KMS-11 (cell line): ENCODE results near the gene CNMD.

ENCODE experiments used
- H2AFZ ChIP-seq: fragments of 200-600 bp; sonication (generic); 2 replicates; pipeline ENCODE4 v1.6.1; 2016; ENCODE audit warnings: antibody characterized with exemption, mixed run types, low read depth
- H3K27ac ChIP-seq: fragments of 200-600 bp; sonication (generic); 2 replicates; pipeline ENCODE4 v1.6.1; 2016; ENCODE audit warnings: mild to moderate bottlenecking, mixed run types
- H3K27me3 ChIP-seq: fragments of 200-600 bp; sonication (generic); 2 replicates; pipeline ENCODE4 v1.6.1; 2017; ENCODE audit warnings: mild to moderate bottlenecking, low read depth, mixed run types, moderate library complexity; ENCODE audit not compliant: insufficient read depth
- H3K36me3 ChIP-seq: fragments of 200-600 bp; sonication (generic); 2 replicates; pipeline ENCODE4 v1.6.1; 2017; ENCODE audit warnings: mild to moderate bottlenecking, mixed run types; ENCODE audit not compliant: insufficient read depth
- H3K4me1 ChIP-seq: fragments of 200-600 bp; sonication (generic); 2 replicates; pipeline ENCODE4 v1.6.1; 2016; ENCODE audit warnings: mild to moderate bottlenecking, low read depth, mixed run types; ENCODE audit not compliant: poor library complexity, severe bottlenecking
- H3K4me2 ChIP-seq: fragments of 200-600 bp; sonication (generic); 2 replicates; pipeline ENCODE4 v1.7.0; 2016; ENCODE audit warnings: mild to moderate bottlenecking, mixed run types
- H3K4me3 ChIP-seq: fragments of 200-600 bp; sonication (generic); IDR thresholded peaks from 2 replicates; pipeline ENCODE4 v1.6.1; 2017; ENCODE audit warnings: low read depth, low read length, mixed read lengths; ENCODE audit not compliant: insufficient read depth
- H3K79me2 ChIP-seq: fragments of 200-600 bp; sonication (generic); 2 replicates; pipeline ENCODE4 v1.6.1; 2016; ENCODE audit warnings: low read depth, mixed run types; ENCODE audit not compliant: insufficient read depth
- H3K9ac ChIP-seq: fragments of 200-600 bp; sonication (generic); 2 replicates; pipeline ENCODE4 v1.6.1; 2016; ENCODE audit warnings: mild to moderate bottlenecking, mixed run types
- H4K20me1 ChIP-seq: fragments of 200-600 bp; sonication (generic); 2 replicates; pipeline ENCODE4 v1.6.1; 2016; ENCODE audit warnings: mild to moderate bottlenecking, mixed run types; ENCODE audit not compliant: insufficient read depth
- TF ChIP-seq, protein P1 (sequence below): fragments of 200-600 bp; sonication (generic); conservative IDR thresholded peaks from 2 replicates; pipeline ENCODE4 v1.6.1; 2017; ENCODE audit warnings: low read depth, mild to moderate bottlenecking, antibody characterized with exemption, low read length, moderate library complexity, mixed read lengths

CNMD gene

DNA sequence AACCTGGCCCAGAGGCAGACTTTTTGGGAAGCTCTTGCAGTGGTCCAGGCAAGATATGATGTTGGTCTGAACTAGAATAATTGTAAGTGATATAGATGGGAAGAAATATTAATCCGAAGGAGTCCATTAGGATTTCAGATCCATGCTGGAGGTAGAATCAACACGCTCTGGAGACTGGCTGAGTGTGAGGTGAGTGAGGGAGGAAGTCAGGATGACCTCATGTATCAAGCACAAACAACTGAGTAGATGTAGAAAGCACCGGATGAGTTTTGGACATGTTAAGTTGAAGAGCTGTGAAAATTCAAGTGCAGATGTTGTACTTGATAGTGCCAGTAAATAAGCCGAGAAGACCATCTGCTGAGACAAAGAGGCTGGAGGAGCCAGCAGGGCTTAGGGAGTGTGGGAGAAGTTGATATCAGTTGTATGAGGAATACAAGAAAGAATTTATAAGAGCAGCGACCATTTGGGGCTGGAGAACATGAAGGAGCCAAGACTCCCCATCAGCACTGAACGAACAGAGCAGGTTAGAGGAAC lies 5.3 kb upstream of the CNMD start:
- TF ChIP-seq, protein P1, sequence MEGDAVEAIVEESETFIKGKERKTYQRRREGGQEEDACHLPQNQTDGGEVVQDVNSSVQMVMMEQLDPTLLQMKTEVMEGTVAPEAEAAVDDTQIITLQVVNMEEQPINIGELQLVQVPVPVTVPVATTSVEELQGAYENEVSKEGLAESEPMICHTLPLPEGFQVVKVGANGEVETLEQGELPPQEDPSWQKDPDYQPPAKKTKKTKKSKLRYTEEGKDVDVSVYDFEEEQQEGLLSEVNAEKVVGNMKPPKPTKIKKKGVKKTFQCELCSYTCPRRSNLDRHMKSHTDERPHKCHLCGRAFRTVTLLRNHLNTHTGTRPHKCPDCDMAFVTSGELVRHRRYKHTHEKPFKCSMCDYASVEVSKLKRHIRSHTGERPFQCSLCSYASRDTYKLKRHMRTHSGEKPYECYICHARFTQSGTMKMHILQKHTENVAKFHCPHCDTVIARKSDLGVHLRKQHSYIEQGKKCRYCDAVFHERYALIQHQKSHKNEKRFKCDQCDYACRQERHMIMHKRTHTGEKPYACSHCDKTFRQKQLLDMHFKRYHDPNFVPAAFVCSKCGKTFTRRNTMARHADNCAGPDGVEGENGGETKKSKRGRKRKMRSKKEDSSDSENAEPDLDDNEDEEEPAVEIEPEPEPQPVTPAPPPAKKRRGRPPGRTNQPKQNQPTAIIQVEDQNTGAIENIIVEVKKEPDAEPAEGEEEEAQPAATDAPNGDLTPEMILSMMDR = no peak
- Histone ChIP-seq H3K4me2 (no peak overlapping the region), H3K79me2 (no peaks in the 10 kb centered on the region), H3K27me3 (no peaks in the 10 kb centered on the region), H4K20me1 (no peaks in the 10 kb centered on the region), H3K36me3 (no peaks in the 10 kb centered on the region), H3K4me1 (no peaks in the 10 kb centered on the region), H3K9ac (no peak overlapping the region), H2AFZ (no peak overlapping the region), H3K27ac (no peak overlapping the region), H3K4me3 (no peak overlapping the region)

DNA sequence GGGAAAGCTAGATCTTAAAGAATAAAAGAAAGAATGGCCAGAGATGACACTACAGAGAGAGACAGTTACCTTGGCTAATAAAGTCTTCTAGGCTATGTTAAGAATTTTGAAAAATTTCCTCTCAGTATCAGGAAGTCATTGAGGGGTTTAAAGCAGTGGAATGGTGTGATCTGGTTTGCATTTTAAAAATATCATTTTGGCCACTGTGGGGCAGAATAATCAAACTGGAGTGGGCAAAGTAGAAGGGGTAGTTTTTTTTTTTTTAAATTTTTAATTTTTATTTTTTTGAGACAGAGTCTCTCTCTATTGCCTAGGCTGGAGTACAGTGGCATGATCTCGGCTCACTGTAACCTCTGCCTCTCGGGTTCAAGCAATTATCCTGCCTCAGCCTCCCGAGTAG lies 4.4 kb upstream of the CNMD start:
- Histone ChIP-seq H2AFZ (no peak overlapping the region), H3K27me3 (no peaks in the 10 kb centered on the region), H3K27ac (no peak overlapping the region), H3K79me2 (no peaks in the 10 kb centered on the region), H3K4me2 (no peak overlapping the region), H4K20me1 (no peaks in the 10 kb centered on the region), H3K9ac (no peak overlapping the region), H3K4me1 (no peaks in the 10 kb centered on the region), H3K36me3 (no peaks in the 10 kb centered on the region), H3K4me3 (no peak overlapping the region)
- TF ChIP-seq, protein P1 = no peak; the same call in 1 of the 2 replicates

DNA sequence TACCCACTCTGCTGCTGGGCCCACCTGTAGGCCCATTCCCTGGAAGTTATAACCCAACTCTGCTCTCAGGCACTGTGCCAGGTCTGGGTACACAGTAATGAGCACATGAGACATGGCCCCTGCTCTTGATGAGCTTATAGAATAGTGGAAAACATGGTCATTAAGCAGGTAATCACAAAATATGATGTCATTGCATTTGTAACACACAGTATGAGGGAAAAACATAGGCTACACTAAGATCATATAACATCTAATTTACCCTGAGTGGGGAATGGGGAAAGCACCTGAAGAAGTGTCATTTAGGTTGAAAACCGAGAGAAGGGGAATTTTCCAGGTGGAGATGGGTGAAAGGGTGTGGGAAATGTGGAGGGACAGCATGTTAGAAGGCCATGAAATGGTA lies 3.9 kb upstream of the CNMD start:
- TF ChIP-seq, protein P1 = no peak

DNA sequence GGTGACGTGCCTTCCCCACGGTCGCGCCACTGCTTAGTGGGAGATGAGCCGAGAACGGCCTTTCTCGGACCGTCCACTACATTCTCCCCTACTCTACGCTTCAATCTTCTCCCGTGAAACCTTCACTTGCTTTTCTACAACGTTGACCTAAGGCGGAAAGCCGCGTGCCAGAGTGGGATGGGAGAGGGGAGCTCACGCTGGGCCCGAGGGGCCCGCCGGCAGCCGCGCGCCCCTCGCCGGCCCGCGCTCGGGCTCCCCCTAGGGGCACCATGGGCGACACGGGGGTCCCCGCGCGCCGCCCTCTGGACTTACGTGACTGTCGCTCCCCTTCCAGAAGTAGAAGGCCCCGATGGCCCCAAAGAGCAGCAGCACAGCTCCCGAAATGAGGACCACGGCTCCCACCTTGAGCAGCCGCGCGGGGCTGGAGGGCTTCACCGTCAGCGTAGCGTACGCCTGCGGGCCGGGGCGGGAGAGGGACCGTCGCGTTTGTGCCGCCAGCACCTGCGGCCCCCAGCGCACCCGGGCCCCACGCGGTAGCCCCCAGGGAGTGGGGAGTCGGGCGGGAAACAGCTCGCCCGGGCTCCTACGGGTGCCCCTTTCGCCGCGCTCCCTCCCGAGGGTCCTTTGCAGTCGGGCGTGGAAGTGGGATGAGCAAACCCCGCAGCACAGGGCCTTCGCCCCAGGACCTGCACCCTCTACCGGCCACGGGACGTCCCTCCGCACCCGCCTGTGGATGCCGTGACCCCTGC lies 727 bp downstream of the CNMD start:
- Histone ChIP-seq H3K4me2 (no peak overlapping the region), H3K27ac (no peak overlapping the region), H3K27me3 (no peaks in the 10 kb centered on the region), H3K79me2 (no peaks in the 10 kb centered on the region), H4K20me1 (no peaks in the 10 kb centered on the region), H3K4me1 (no peaks in the 10 kb centered on the region), H2AFZ (peak overlapping the region; percentile 39), H3K9ac (peak overlapping the region; percentile 30; the same call in 1 of the 2 replicates), H3K4me3 (no peak overlapping the region), H3K36me3 (no peaks in the 10 kb centered on the region)
- TF ChIP-seq, protein P1 = peak; percentile 49

More for the DNA sequence above, 3.9 kb upstream of the CNMD start:
- H2AFZ ChIP-seq = no peak overlapping the region
- no peaks in the 10 kb centered on the region for H3K79me2 ChIP-seq
- no peaks in the 10 kb centered on the region for H3K4me1 ChIP-seq
- no peak overlapping the region for H3K27ac ChIP-seq
- no peaks in the 10 kb centered on the region for H3K36me3 ChIP-seq
- no peak overlapping the region for H3K4me3 ChIP-seq
- no peak overlapping the region for H3K9ac ChIP-seq
- no peaks in the 10 kb centered on the region for H3K27me3 ChIP-seq
- no peak overlapping the region for H3K4me2 ChIP-seq
- no peaks in the 10 kb centered on the region for H4K20me1 ChIP-seq
